ENCODE measurements around the gene SLC26A9. TPM values are rescaled to one million over a fixed set of nuclear protein-coding genes. Genes with fewer than 3 reads are reported as not detected.

The SLC26A9 gene
- total RNA-seq, 2 donors from 2014 or later = 0.22 TPM

GRCh38 chr1:205983925-205984725, 40.9 kb upstream of the SLC26A9 start:
- Mint-ChIP-seq H3K36me3 (ENCODE audit: low read depth) (no peaks in the 10 kb centered on the region), H3K9me3 (peaks cover 6% of the 10 kb centered on the region), H3K27ac (no peak overlapping the region), H3K4me1 (peaks cover 3% of the 10 kb centered on the region), H3K4me3 (no peak overlapping the region), H3K27me3 (ENCODE audit: insufficient read depth) (peaks cover 1% of the 10 kb centered on the region)
- no peak overlapping the region for H3K27ac ChIP-seq (ENCODE audit: low read depth, low read length)
- H3K4me1 ChIP-seq (ENCODE audit: control insufficient read depth, insufficient read depth, low read length) = no peaks in the 10 kb centered on the region
- H3K36me3 ChIP-seq (ENCODE audit: control insufficient read depth, insufficient read depth, low read length) = no peaks in the 10 kb centered on the region
- DNase-seq = peak; percentile 91
- H3K27me3 ChIP-seq (ENCODE audit: control insufficient read depth, insufficient read depth, low read length, poor library complexity, severe bottlenecking) = no peaks in the 10 kb centered on the region
- no peak overlapping the region for H3K9ac ChIP-seq (ENCODE audit: extremely low read depth, low read length, poor library complexity, severe bottlenecking)
- H3K4me3 ChIP-seq (ENCODE audit: low read length) = no peak overlapping the region
- no peaks in the 10 kb centered on the region for H3K9me3 ChIP-seq (ENCODE audit: control insufficient read depth, low read length)
- TF ChIP-seq, protein P1, sequence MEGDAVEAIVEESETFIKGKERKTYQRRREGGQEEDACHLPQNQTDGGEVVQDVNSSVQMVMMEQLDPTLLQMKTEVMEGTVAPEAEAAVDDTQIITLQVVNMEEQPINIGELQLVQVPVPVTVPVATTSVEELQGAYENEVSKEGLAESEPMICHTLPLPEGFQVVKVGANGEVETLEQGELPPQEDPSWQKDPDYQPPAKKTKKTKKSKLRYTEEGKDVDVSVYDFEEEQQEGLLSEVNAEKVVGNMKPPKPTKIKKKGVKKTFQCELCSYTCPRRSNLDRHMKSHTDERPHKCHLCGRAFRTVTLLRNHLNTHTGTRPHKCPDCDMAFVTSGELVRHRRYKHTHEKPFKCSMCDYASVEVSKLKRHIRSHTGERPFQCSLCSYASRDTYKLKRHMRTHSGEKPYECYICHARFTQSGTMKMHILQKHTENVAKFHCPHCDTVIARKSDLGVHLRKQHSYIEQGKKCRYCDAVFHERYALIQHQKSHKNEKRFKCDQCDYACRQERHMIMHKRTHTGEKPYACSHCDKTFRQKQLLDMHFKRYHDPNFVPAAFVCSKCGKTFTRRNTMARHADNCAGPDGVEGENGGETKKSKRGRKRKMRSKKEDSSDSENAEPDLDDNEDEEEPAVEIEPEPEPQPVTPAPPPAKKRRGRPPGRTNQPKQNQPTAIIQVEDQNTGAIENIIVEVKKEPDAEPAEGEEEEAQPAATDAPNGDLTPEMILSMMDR (conservative IDR thresholded peaks at IDR 0.05) = peak; percentile 90
- 46 to 52% methylated on average over 12 to 14 of the region's 14 CpGs for WGBS, 2 experiments (ENCODE audit: insufficient coverage in 1 of 2, insufficient read length in 1 of 2)

DNA sequence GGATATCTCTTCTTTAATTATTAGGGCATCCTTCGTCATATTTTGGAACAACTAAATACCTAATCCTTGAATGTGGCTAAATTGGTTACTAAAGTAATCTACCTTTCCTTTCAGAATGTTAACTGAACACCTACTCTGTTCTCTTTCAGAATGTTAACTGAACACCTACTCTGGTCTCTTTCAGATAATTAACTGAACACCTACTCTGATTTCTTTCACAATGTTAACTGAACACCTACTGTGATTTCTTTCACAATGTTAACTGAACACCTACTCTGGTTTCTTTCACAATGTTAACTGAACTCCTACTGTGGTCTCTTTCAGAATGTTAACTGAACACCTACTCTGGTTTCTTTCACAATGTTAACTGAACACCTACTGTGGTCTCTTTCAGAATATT, 38.0 kb upstream of the SLC26A9 start:
- Histone ChIP-seq H3K9me3 (ENCODE audit: control insufficient read depth, low read length) (no peaks in the 10 kb centered on the region), H3K4me3 (ENCODE audit: low read length) (no peak overlapping the region), H3K4me1 (ENCODE audit: control insufficient read depth, insufficient read depth, low read length) (peaks cover 8% of the 10 kb centered on the region), H3K27me3 (ENCODE audit: control insufficient read depth, insufficient read depth, low read length, poor library complexity, severe bottlenecking) (no peaks in the 10 kb centered on the region), H3K27ac (ENCODE audit: low read depth, low read length) (no peak overlapping the region), H3K9ac (ENCODE audit: extremely low read depth, low read length, poor library complexity, severe bottlenecking) (no peak overlapping the region), H3K36me3 (ENCODE audit: control insufficient read depth, insufficient read depth, low read length) (no peaks in the 10 kb centered on the region)
- Mint-ChIP-seq H3K36me3 (ENCODE audit: low read depth) (no peaks in the 10 kb centered on the region), H3K27ac (no peak overlapping the region), H3K4me1 (peaks cover 9% of the 10 kb centered on the region), H3K9me3 (peaks cover 6% of the 10 kb centered on the region), H3K4me3 (no peak overlapping the region), H3K27me3 (ENCODE audit: insufficient read depth) (no peaks in the 10 kb centered on the region)
- no peak for DNase-seq
- TF ChIP-seq, protein P1 (conservative IDR thresholded peaks at IDR 0.05) = no peak
- WGBS, 2 experiments (ENCODE audit: insufficient coverage in 1 of 2, insufficient read length in 1 of 2) = 100% methylated on average over 1 of the region's 1 CpG; no CpG with 5 or more reads in 1 of the 2 experiments

- WGBS, 2 experiments (ENCODE audit: insufficient coverage in 1 of 2, insufficient read length in 1 of 2) = 96 to 100% methylated on average over 3 of the region's 3 CpGs
- no peak overlapping the region for H3K27ac Mint-ChIP-seq
- peaks cover 10% of the 10 kb centered on the region for H3K4me1 Mint-ChIP-seq
- peaks cover 6% of the 10 kb centered on the region for H3K9me3 Mint-ChIP-seq
- H3K27me3 ChIP-seq (ENCODE audit: control insufficient read depth, insufficient read depth, low read length, poor library complexity, severe bottlenecking) = no peaks in the 10 kb centered on the region
- TF ChIP-seq, protein P1 (conservative IDR thresholded peaks at IDR 0.05) = no peak
- H3K9me3 ChIP-seq (ENCODE audit: control insufficient read depth, low read length) = no peaks in the 10 kb centered on the region
- no peak overlapping the region for H3K27ac ChIP-seq (ENCODE audit: low read depth, low read length)
- H3K9ac ChIP-seq (ENCODE audit: extremely low read depth, low read length, poor library complexity, severe bottlenecking) = no peak overlapping the region
- H3K4me3 Mint-ChIP-seq = no peak overlapping the region
- H3K4me3 ChIP-seq (ENCODE audit: low read length) = no peak overlapping the region
- DNase-seq = no peak
- H3K36me3 Mint-ChIP-seq (ENCODE audit: low read depth) = no peaks in the 10 kb centered on the region
- H3K4me1 ChIP-seq (ENCODE audit: control insufficient read depth, insufficient read depth, low read length) = peaks cover 8% of the 10 kb centered on the region
- H3K36me3 ChIP-seq (ENCODE audit: control insufficient read depth, insufficient read depth, low read length) = no peaks in the 10 kb centered on the region
- H3K27me3 Mint-ChIP-seq (ENCODE audit: insufficient read depth) = no peaks in the 10 kb centered on the region
Observed at GRCh38 chr1:205980237-205980870, 37.1 kb upstream of the SLC26A9 start.
